H1 (cell line): Measurements from ENCODE around the gene FHL2. TPM values are rescaled to one million over a fixed set of nuclear protein-coding genes. Genes with fewer than 3 reads are reported as not detected.

ENCODE experiments used
- ASH2L ChIP-seq: fragments of 200-600, 300-600 bp; sonication (generic); IDR thresholded peaks from one replicate; pipeline ENCODE4 v1.7.1; 2017; ENCODE audit warnings: low read length
- BRCA1 ChIP-seq: IDR thresholded peaks from 2 replicates; pipeline ENCODE4 v1.6.1; 2012; ENCODE audit warnings: low read depth, low read length, improper control_type of control experiment
- CEBPB ChIP-seq: IDR thresholded peaks from 2 replicates; pipeline ENCODE4 v1.6.1; 2012; ENCODE audit warnings: low read depth, low read length
- CHD2 ChIP-seq: IDR thresholded peaks from 2 replicates; pipeline ENCODE4 v1.6.1; 2012; ENCODE audit warnings: low read length, improper control_type of control experiment
- HDAC6 ChIP-seq: IDR thresholded peaks from one replicate; pipeline ENCODE4 v1.7.1; 2012; ENCODE audit warnings: low read depth, mild to moderate bottlenecking, inconsistent platforms, low read length, moderate library complexity
- POLR2A ChIP-seq, 2 experiments: IDR thresholded peaks; 1 replicate in 1 of 2; 2 replicates in 1 of 2; pipeline ENCODE4 v1.6.1; 2011; ENCODE audit warnings: low read depth in 2 of 2, low read length in 2 of 2, mild to moderate bottlenecking in 2 of 2; ENCODE audit errors: control extremely low read depth in 1 of 2
- SP1 ChIP-seq: IDR thresholded peaks from 2 replicates; pipeline ENCODE4 v1.6.1; 2011; ENCODE audit warnings: low read depth, low read length
- SP2 ChIP-seq: IDR thresholded peaks from 2 replicates; pipeline ENCODE4 v1.6.1; 2012; ENCODE audit warnings: mild to moderate bottlenecking, low read length, inconsistent platforms
- SP4 ChIP-seq: IDR thresholded peaks from 2 replicates; pipeline ENCODE4 v1.6.1; 2012; ENCODE audit warnings: low read length, inconsistent platforms
- SUZ12 ChIP-seq: fragments of 200-600 bp; sonication (generic); IDR thresholded peaks from 2 replicates; pipeline ENCODE4 v1.6.1; 2012; ENCODE audit warnings: mild to moderate bottlenecking, inconsistent platforms, low read length, moderate library complexity, mixed read lengths
- ZNF274 ChIP-seq: IDR thresholded peaks from 2 replicates; pipeline ENCODE4 v1.7.0; 2012; ENCODE audit warnings: low read length, borderline replicate concordance; ENCODE audit errors: extremely low read depth
- polyA plus RNA-seq, 7 experiments: library from polyadenylated mRNA; depleted of rRNA in 3 of 7; stranded (reverse) in 5 of 7; unstranded in 2 of 7; fragments of >200 nt in 5 of 7; fragments of 200-250 nt in 2 of 7; gene quantifications; 1 replicate in 5 of 7; 2 replicates in 1 of 7; 4 replicates in 1 of 7; pipeline versions ENCODE4 v1.2.1 to v1.2.3, GENCODE V29; 2011 to 2013; ENCODE audit warnings: missing spikeins in 2 of 7, mixed read lengths in 2 of 7
- total RNA-seq: library from RNA; stranded (reverse); fragmentation: NEBNext Ultra II Directional; extraction: Animal tissue kit (Norgen Biotek cat#: 25700); gene quantifications from 2 replicates; pipeline ENCODE4 v1.2.1, GENCODE V29; 2021
- TF ChIP-seq, protein P1 (sequence below): IDR thresholded peaks from 2 replicates; pipeline ENCODE4 v1.6.1; 2012; ENCODE audit warnings: low read length, inconsistent platforms
- TF ChIP-seq, protein P2 (sequence below): IDR thresholded peaks from 2 replicates; pipeline ENCODE4 v1.6.1; 2012; ENCODE audit warnings: inconsistent platforms

Gene FHL2
- total and polyA plus RNA-seq, 2 of the 8 experiments (the other 6 are each of a cell fraction or from before 2014, with no cell fraction given), result 33.2 to 64.3 TPM

DNA sequence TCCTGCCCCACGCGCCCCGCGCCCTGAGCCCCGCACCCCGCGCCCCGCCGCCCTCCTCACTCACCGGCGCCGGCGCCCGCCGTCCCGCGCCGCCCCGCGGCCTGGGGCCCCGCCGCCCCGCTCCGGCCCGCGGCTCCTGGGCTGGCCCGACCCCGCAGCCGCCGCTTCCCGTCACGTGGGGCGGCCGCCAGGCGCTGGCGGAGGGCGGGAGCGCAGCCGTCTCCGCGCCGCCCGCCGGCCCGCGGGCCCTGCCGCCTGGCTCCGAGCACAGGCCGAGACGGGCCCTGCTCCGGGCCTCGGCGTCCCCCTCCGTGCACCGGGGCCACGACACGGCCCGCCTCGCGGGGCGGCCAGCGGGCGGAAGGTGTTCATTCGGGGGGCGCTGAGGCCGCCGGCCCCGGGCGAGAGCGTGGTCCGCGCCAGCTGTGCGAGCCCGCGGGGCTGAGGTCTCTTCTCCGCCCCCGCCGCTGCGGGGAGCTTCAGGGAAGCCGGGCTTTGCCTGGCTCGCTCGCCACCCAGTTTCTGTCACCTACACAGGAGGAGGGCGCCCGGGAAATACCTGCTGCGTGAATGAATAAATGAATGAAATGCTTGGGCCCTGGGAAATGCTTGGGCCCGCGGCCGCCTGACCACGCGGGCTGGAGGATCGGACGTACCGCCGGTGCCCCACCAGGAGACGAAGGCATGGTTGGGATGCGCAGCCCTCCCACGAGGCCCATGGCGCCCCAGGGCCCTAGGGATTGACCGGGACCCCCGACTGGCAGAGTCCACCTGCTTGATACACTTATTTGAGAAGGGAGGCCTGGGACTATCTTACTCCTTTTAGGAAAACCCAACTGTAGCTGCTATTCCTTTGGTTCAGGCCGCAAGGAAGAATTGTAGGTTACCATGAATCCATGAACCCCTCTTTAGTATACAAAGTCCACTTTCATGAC, 69.0 kb downstream of the FHL2 start, which contains the start of gene TGFBRAP1 (continued):
- TF ChIP-seq, protein P1, sequence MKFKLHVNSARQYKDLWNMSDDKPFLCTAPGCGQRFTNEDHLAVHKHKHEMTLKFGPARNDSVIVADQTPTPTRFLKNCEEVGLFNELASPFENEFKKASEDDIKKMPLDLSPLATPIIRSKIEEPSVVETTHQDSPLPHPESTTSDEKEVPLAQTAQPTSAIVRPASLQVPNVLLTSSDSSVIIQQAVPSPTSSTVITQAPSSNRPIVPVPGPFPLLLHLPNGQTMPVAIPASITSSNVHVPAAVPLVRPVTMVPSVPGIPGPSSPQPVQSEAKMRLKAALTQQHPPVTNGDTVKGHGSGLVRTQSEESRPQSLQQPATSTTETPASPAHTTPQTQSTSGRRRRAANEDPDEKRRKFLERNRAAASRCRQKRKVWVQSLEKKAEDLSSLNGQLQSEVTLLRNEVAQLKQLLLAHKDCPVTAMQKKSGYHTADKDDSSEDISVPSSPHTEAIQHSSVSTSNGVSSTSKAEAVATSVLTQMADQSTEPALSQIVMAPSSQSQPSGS, result no peak
- TF ChIP-seq ASH2L (peak; percentile 18), POLR2A (IDR thresholded peaks at IDR 0.05; ENCODE audit: control extremely low read depth in 1 of 2, low read depth in 2 of 2, low read length in 2 of 2) (peak; percentile 52 to 75), SP2 (no peak), BRCA1 (no peak), SP4 (no peak), ZNF274 (no peak), SUZ12 (no peak), CEBPB (no peak), SP1 (no peak), HDAC6 (no peak), CHD2 (no peak)
- TF ChIP-seq, protein P2, sequence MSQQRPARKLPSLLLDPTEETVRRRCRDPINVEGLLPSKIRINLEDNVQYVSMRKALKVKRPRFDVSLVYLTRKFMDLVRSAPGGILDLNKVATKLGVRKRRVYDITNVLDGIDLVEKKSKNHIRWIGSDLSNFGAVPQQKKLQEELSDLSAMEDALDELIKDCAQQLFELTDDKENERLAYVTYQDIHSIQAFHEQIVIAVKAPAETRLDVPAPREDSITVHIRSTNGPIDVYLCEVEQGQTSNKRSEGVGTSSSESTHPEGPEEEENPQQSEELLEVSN, result peak; percentile 67; the same call in 1 of the 2 replicates
